GM19463 (cell line): ENCODE results near the gene SLC6A19.

Source experiments
- ATAC-seq: cut with Tn5 transposase; IDR thresholded peaks from one replicate; pipeline ENCODE4 v1.9.1; 2021; ENCODE audit warnings: mild to moderate bottlenecking, moderate library complexity; ENCODE audit not compliant: unreplicated experiment

Gene SLC6A19

GRCh38 chr5:1165864-1166263 is 35.5 kb upstream of the SLC6A19 start:
- no peak for ATAC-seq

DNA sequence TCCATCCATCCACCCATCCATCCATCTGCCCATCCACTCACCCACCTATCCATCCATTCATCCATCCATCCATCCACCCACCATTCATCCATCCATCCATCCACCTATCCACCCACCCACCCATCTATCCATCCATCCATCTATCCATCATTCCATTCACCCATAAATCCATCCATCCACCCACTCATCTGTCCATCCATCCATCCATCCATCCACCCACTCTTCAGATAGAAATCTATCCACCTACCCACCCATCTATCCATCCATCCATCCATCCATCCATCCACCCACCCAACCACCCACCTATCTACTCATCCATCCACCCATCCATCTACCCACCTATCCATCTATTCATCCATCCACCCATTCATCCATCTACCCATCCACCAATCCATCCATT is 35.0 kb upstream of the SLC6A19 start:
- no peak for ATAC-seq

DNA sequence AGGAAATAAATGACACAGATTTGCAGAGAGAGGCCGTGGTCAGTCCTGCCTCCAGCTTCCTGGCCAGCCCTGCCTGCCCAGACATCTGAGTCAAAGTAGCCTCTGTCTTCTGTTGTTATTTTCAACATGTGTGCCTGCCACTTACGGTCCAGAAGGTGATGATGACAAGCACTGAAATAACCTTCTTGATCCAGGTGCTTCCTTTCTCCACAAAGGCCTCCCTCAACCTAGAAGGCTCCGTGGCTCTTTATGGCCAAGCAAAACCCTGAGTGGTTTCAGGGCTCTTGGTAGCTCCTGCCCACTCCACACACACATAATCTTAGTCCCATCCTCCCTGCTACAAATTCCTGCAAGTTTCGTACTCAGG is 34.1 kb upstream of the SLC6A19 start:
- no peak for ATAC-seq

GRCh38 chr5:1167728-1168709 is 33.4 kb upstream of the SLC6A19 start:
- ATAC-seq, result peak; percentile 66

GRCh38 chr5:1168796-1169195 is 32.6 kb upstream of the SLC6A19 start:
- ATAC-seq, result no peak

DNA sequence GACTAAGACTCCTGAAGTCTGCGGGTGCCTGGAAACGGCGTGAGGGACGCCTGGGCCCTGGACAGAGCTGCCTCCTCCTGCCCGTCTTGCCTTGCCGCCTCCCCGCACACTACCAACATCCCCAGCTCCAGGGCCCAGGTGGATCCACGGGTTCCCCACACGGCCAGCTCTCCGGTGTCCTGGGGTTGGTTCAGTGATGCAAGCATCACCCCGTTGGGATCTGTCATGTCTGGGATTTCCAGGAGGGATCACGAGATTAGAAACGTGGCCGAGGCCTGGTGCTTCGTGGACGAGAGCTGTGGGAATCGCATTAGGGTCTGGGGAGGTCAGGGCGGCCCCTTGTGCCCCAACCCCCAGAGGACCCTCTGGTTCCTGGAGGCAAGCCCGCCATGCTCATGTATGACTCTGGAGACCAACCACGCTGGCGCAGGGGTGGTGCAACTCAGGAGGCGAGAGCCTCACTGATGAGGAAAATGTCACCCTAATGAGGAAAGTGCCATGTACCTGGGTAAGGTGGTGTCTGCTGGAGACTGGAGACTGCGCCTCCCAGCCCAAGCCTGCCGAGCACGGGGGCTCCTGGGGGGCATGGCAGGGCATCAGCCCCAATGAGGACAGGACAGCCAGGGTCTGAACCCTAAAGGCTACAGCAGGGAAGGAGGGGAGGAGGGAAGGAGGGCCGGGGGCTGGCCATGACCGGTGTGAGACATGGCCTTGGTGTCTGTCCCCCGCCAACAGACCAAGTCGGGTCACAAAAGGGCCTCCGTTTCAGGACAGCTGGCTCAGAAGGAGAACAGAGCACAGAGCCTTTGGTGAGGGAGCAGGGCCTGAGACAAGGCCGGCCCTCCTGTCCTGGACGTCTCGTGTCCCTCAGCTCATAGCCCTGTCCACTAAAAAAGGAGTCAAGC is 31.9 kb upstream of the SLC6A19 start:
- ATAC-seq, result no peak

DNA sequence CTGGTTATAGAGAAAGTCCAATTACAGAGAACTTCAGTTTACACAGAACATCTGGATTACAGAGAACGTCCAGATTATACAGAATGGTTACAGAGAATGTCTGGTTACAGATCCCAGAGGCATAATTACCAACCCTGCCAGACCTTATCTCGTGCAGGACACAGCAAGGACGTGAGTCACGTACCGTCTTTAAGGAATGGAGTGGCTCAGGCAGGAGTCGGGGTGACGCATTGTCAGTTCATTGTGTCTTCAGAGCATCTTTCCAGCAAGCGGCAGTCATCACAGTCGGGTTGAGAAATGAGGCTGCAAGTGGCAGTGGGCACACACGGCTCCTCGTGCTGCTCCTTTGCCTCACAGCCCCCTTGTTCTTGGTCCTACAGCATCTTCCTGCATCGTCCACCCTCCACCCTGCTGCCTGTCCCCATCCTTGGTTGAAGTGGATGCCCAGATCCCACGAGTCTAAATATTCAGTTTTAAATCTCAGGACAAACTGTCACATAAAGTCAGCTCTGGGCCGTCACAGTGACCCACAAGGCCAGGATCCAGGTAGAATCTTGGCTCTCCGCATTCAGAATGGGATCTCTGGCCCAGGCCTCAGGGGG is 30.0 kb upstream of the SLC6A19 start:
- no peak for ATAC-seq

GRCh38 chr5:1172007-1172581 is 29.3 kb upstream of the SLC6A19 start:
- ATAC-seq, result no peak

- ATAC-seq, result no peak
Observed at GRCh38 chr5:1172670-1173404, 28.6 kb upstream of the SLC6A19 start.

DNA sequence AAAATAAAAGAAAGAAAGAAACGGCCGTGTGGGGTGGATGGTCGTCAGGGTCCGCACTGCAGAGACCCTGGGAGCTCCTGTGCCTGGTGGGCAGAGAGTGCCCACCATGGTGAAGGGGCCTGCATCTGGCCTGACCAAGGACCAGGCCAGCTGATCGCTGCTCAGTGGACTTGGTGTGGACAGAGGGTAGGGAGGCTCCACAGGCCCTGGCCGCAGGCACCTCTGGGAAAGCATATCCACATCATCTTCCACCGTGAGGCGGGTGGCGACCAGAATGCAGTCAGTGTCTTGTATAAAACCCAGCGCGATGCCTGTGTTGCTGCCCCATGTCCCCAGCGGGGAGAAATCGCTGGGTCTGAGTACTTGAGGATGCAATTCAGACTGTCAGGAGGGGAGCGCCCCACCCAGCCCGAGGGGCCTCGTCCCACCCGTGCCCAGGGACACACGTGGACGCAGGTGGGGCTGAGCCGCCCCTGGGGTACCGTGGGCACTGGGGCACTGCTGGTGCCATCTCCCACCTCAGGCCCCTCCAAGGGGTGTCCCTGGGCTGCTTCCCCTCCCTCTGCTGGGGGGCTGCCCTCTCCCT is 27.8 kb upstream of the SLC6A19 start:
- ATAC-seq, result no peak

- ATAC-seq, result no peak
Observed at GRCh38 chr5:1174122-1174936, 27.1 kb upstream of the SLC6A19 start.

GRCh38 chr5:1175015-1175414 is 26.4 kb upstream of the SLC6A19 start:
- ATAC-seq, result no peak

DNA sequence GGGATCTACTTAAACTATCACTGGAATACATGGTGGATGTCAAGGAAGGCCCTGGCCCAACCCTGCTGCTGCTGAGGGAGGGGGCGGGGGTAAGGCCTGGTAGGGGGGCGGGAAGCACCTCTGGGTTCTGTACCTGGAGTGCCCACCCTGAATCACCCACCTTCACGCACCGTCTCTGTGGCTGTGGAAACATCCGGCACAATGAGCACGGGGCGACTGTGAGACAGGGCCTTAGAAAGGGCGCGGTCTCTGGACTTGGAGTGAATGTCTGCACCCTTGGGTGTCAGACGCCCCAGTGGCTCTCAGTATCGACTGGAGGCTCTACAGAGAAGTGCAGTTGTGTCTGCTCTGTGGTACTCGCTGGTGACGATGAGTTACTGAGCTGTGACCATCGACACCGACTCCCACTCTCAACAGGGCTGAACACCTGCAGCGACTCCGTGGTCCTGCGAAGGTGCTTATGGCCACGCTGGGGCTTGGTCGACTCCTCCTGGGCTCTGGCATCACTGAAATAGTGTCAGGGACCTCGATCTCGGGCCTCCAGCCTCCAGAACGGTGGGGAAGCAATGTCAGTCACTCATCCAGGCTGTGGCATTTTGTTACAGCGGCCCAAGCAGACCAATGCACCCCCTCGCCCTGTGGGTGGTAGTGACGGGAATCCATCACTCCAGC is 25.5 kb upstream of the SLC6A19 start:
- no peak for ATAC-seq

- ATAC-seq, result no peak
Observed at GRCh38 chr5:1176473-1177391, 24.7 kb upstream of the SLC6A19 start.

DNA sequence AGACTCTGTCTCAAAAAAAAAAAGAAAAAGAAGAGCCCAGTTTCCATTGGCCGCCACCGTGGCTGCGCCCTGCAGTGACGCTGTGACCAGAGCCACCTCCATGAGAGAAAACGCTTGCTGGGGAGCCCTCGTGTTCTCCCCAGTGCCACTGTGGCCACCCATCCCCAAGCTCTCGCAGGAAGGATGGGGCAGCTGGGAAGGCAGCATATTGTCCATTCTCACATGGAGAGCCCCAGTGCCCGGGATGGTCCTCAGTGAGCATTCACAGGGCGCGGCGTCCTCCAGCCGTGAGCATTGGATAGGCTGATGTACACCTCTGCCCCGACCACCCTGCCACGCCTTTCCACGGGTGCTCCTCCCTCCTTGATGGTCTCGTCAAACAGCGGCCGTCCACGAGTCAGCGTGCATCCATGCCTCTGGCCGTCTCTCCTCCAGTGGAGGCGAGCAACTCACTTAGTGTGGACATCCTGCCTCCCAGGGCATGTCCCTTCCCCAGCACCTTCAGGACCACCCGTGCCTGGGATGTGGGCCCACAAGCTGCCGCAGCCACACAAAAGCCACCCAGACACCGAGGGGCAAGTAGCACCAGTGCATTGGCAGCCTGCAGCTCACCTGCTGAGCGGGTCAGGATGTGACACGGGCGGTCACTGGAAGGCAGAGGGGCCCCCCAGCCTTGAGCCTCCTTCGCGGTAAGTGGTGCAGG is 23.4 kb upstream of the SLC6A19 start:
- ATAC-seq, result no peak

- no peak for ATAC-seq
Observed at GRCh38 chr5:1178529-1179382, 22.6 kb upstream of the SLC6A19 start.
